ENCODE data around the gene PFKFB2. TPM values are rescaled to one million over a fixed set of nuclear protein-coding genes. Genes with fewer than 3 reads are reported as not detected.

The PFKFB2 gene
- total RNA-seq, 1 donor: 14.5 TPM

DNA sequence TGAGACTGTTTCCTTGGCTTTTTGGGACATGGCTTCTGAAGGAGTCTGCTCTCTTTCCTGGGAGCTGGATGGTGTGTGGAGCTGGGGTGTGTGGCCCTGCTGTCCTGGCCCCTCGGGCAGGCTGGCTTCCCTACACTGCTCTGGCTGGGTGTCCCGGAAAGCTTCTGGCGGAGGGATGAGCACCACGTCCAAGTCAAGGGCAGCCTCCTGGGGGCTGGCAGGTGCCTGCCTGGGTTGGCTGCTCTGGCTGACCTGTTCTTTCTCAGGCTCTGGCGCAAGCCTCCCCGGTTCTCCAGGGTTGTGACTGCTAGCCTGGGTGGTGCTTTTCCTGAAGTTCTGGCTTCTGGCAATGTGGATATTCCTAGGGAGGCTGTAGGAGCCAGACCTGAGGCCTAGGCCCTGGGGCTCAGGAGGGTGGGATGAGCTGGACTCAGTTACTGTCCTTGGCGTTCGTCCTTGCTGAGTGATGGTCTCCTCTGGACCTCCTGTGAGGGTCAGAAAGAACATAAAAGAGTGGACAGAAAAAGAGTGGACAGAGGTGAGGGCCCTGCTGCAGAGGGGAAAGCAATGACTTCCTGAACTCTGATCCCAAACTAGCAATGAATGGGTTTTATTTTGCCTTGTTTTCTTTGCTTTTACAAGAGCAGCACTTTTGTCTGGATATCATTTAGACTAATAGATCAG lies 29.9 kb upstream of the PFKFB2 start:
- peak; percentile 13 for DNase-seq (ENCODE audit: insufficient read length, low spot score, missing footprints)
- no peak overlapping the region for H3K4me2 ChIP-seq (ENCODE audit: insufficient read depth, low read length)
- no peak overlapping the region for H3K27ac ChIP-seq (ENCODE audit: low read depth, low read length)
- H4K20me1 ChIP-seq (ENCODE audit: insufficient read depth, low read length): no peaks in the 10 kb centered on the region
- H3K36me3 ChIP-seq (ENCODE audit: insufficient read depth, low read length): no peaks in the 10 kb centered on the region
- H3K9me3 ChIP-seq (ENCODE audit: low read depth, low read length): no peaks in the 10 kb centered on the region
- peaks cover 52% of the 10 kb centered on the region for H3K4me1 ChIP-seq (ENCODE audit: insufficient read depth, low read length)
- H3K4me3 ChIP-seq (ENCODE audit: insufficient read depth, low read length): no peak overlapping the region
- H2AFZ ChIP-seq (ENCODE audit: low read length): no peak overlapping the region
- H3K79me2 ChIP-seq (ENCODE audit: insufficient read depth, low read length): no peaks in the 10 kb centered on the region
- TF ChIP-seq, protein P1, sequence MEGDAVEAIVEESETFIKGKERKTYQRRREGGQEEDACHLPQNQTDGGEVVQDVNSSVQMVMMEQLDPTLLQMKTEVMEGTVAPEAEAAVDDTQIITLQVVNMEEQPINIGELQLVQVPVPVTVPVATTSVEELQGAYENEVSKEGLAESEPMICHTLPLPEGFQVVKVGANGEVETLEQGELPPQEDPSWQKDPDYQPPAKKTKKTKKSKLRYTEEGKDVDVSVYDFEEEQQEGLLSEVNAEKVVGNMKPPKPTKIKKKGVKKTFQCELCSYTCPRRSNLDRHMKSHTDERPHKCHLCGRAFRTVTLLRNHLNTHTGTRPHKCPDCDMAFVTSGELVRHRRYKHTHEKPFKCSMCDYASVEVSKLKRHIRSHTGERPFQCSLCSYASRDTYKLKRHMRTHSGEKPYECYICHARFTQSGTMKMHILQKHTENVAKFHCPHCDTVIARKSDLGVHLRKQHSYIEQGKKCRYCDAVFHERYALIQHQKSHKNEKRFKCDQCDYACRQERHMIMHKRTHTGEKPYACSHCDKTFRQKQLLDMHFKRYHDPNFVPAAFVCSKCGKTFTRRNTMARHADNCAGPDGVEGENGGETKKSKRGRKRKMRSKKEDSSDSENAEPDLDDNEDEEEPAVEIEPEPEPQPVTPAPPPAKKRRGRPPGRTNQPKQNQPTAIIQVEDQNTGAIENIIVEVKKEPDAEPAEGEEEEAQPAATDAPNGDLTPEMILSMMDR (IDR thresholded peaks at IDR 0.05; ENCODE audit: extremely low read depth, low read depth, low read length): no peak
- no peaks in the 10 kb centered on the region for H3K27me3 ChIP-seq (ENCODE audit: insufficient read depth, low read length)

DNA sequence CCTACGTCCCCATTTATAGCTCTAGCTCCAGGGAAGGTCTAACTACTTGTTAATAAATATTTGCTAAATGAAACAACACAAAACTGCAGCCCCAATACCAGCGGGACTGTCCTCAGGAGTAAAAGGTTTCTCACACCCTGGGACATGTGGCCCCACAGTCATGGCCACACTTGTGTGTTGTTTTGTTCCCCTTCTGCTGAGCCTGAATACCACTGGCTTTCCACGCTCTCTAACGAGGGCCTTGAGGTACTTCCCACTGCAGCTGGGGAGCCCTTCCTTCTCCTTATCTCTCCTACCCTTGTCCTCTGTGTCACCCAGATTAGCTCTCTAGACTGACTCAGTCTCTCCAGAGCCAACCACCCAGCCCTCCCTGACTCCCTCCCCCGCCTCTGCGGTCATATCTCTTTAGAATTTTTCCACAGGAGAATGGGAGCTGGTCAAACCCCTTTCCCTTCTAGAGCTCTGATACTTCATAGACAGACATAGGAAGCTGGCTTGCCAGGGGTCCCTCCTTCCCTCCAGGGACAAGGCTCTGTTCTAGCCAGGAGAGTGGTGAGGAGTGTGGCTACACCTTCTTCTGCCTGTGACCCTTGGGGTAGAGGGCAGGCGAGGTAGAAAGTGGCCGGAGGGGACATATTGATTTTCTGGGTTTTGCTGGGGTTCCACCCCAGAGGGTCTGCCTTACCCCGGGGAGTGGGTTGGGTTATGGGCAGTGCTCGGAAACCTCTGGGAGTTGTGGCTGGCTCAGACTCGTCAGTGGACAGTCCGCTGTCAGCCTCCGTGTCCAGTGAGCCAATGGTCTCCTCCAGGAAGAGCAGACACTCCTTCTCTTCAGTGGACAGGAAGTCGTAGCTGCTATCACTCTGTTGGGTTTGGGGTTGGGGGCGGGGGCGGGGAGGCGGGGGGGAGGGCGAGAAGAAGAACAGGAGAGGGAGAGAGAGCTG lies 28.6 kb upstream of the PFKFB2 start:
- H3K4me1 ChIP-seq (ENCODE audit: insufficient read depth, low read length): peaks cover 49% of the 10 kb centered on the region
- H3K4me2 ChIP-seq (ENCODE audit: insufficient read depth, low read length): no peak overlapping the region
- peak overlapping the region; percentile 70 for H3K27ac ChIP-seq (ENCODE audit: low read depth, low read length)
- no peaks in the 10 kb centered on the region for H4K20me1 ChIP-seq (ENCODE audit: insufficient read depth, low read length)
- no peaks in the 10 kb centered on the region for H3K79me2 ChIP-seq (ENCODE audit: insufficient read depth, low read length)
- H3K4me3 ChIP-seq (ENCODE audit: insufficient read depth, low read length): no peak overlapping the region
- DNase-seq (ENCODE audit: insufficient read length, low spot score, missing footprints): peak; percentile 76
- peak overlapping the region; percentile 44 for H2AFZ ChIP-seq (ENCODE audit: low read length)
- no peaks in the 10 kb centered on the region for H3K36me3 ChIP-seq (ENCODE audit: insufficient read depth, low read length)
- TF ChIP-seq, protein P1 (IDR thresholded peaks at IDR 0.05; ENCODE audit: extremely low read depth, low read depth, low read length): no peak
- H3K27me3 ChIP-seq (ENCODE audit: insufficient read depth, low read length): no peaks in the 10 kb centered on the region
- no peaks in the 10 kb centered on the region for H3K9me3 ChIP-seq (ENCODE audit: low read depth, low read length)

DNA sequence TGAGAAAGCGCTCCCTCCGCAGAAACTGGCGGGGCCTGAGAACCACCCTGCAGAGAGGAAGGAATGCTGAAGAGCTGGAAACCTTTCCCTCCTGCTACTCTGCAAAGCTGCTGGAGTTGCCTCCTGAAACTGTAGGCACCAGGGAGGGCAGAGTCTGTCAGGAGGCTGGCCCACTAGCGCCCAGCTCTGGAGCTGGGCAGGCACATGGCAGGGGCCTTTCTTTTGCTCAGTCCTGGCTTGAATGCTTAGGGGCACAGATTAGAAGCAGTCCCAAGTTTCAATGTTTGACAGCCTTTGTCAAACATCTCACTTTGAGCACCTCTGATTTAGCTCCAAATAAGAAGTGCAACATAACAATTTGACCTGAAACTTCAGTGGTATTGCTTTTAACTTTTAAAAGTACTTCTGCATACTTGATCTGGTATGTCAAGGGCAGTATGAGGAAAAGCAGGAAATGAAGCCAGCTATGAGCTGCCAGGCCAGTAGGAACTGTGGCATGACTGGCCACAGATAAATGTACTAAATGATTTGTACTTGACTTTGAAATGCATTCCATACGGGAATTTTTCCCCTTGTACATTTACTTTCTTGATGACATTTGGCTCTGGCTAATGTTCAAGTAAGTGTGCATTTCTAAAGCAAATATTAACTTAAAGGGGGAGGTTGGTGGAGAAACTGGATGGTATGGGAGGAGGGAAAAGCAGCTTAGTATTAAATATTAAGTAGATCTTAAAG lies 27.8 kb upstream of the PFKFB2 start:
- no peak overlapping the region for H3K4me3 ChIP-seq (ENCODE audit: insufficient read depth, low read length)
- peak overlapping the region; percentile 66 for H2AFZ ChIP-seq (ENCODE audit: low read length)
- H3K4me2 ChIP-seq (ENCODE audit: insufficient read depth, low read length): peak overlapping the region; percentile 60
- H4K20me1 ChIP-seq (ENCODE audit: insufficient read depth, low read length): no peaks in the 10 kb centered on the region
- TF ChIP-seq, protein P1 (IDR thresholded peaks at IDR 0.05; ENCODE audit: extremely low read depth, low read depth, low read length): no peak
- H3K4me1 ChIP-seq (ENCODE audit: insufficient read depth, low read length): peaks cover 45% of the 10 kb centered on the region
- H3K27ac ChIP-seq (ENCODE audit: low read depth, low read length): peak overlapping the region; percentile 70
- H3K79me2 ChIP-seq (ENCODE audit: insufficient read depth, low read length): no peaks in the 10 kb centered on the region
- DNase-seq (ENCODE audit: insufficient read length, low spot score, missing footprints): peak; percentile 93
- H3K27me3 ChIP-seq (ENCODE audit: insufficient read depth, low read length): no peaks in the 10 kb centered on the region
- H3K9me3 ChIP-seq (ENCODE audit: low read depth, low read length): no peaks in the 10 kb centered on the region
- no peaks in the 10 kb centered on the region for H3K36me3 ChIP-seq (ENCODE audit: insufficient read depth, low read length)
